A549 (cell line): ENCODE data around the gene TUBA4A.

Experiments used
- BHLHE40 ChIP-seq: IDR thresholded peaks from 2 replicates; pipeline ENCODE4 v1.6.1; 2012; ENCODE audit warnings: low read depth, low read length, inconsistent platforms
- CTCF ChIP-seq: fragments of >200 bp; sonication (Bioruptor Twin); formaldehyde crosslinking; IDR thresholded peaks from 3 replicates; pipeline ENCODE4 v1.5.1; 2016
- ESRRA ChIP-seq: fragments of 150-350 bp; IDR thresholded peaks from 2 replicates; pipeline ENCODE4 v1.6.1; 2014; ENCODE audit warnings: mild to moderate bottlenecking, low read length, borderline replicate concordance
- MAX ChIP-seq: IDR thresholded peaks from 2 replicates; pipeline ENCODE4 v1.6.1; 2012
- MAZ ChIP-seq: fragments of 150-350 bp; IDR thresholded peaks from 2 replicates; pipeline ENCODE4 v1.6.1; 2014; ENCODE audit warnings: antibody characterized with exemption, low read depth, low read length, borderline replicate concordance
- POLR2A ChIP-seq: IDR thresholded peaks from 2 replicates; pipeline ENCODE4 v1.6.1; 2012; ENCODE audit warnings: mild to moderate bottlenecking, low read length
- REST ChIP-seq: fragments of 200-600 bp; sonication (generic); IDR thresholded peaks from 2 replicates; pipeline ENCODE4 v1.6.1; 2016; ENCODE audit warnings: antibody characterized with exemption, mild to moderate bottlenecking, moderate library complexity
- RFX5 ChIP-seq: fragments of 450-650 bp; IDR thresholded peaks from 2 replicates; pipeline ENCODE4 v1.7.1; 2014; ENCODE audit warnings: antibody characterized with exemption, mild to moderate bottlenecking, moderate library complexity
- SMC3 ChIP-seq: fragments of >200 bp; sonication (Bioruptor Twin); formaldehyde crosslinking; IDR thresholded peaks from 3 replicates; pipeline ENCODE4 v1.6.1; 2018; ENCODE audit warnings: inconsistent platforms

- TF ChIP-seq MAZ (no peak), POLR2A (no peak), REST (no peak), ESRRA (no peak), CTCF (no peak), BHLHE40 (no peak), SMC3 (no peak), RFX5 (no peak), MAX (no peak)
Observed at GRCh38 chr2:219254590-219255201, 978 bp upstream of the TUBA4A start.
